ENCODE measurements around the gene TNKS1BP1. TPM values are rescaled to one million over a fixed set of nuclear protein-coding genes. Genes with fewer than 3 reads are reported as not detected.
A peak's percentile ranks its signal among the peaks of the same experiment; 100 is the strongest.

TNKS1BP1 gene
- total RNA-seq, 2 experiments from 2014 or later = 12.9 to 13.2 TPM

- H3K9me3 ChIP-seq (ENCODE audit: control insufficient read depth in 1 of 2, insufficient read depth in 1 of 2, low read length in 2 of 2) = no peaks in the 10 kb centered on the region
- Mint-ChIP-seq H3K9me3 (no peaks in the 10 kb centered on the region), H3K36me3 (ENCODE audit: low read depth) (no peaks in the 10 kb centered on the region), H3K27ac (no peak overlapping the region), H3K27me3 (no peaks in the 10 kb centered on the region), H3K4me1 (ENCODE audit: low read depth) (peaks cover 13% of the 10 kb centered on the region), H3K4me3 (no peak overlapping the region)
- POLR2A ChIA-PET = interaction anchor here (1.0 to 1.6 kb wide), 2 partner anchors 11 to 13 kb away, joined by 3 to 6 read pairs; no protein-coding TSS in a partner anchor
- no peak overlapping the region for H3K27ac ChIP-seq (ENCODE audit: low read depth in 1 of 2, low read length in 2 of 2)
- CTCF ChIA-PET = no interaction called here
- no peaks in the 10 kb centered on the region for H3K27me3 ChIP-seq (ENCODE audit: control insufficient read depth in 1 of 2, insufficient read depth in 2 of 2, low read length in 2 of 2)
- H3K36me3 ChIP-seq (ENCODE audit: insufficient read depth, low read length) = peaks cover 15% of the 10 kb centered on the region
- no peak for DNase-seq
- peaks cover 18% of the 10 kb centered on the region for H3K4me1 ChIP-seq (ENCODE audit: insufficient read depth, low read length)
- intact Hi-C loops (cut with DNase I, micrococcal nuclease) = no loop called here
- ATAC-seq (ENCODE audit: poor library complexity) = no peak
- no peak overlapping the region for H3K4me3 ChIP-seq (ENCODE audit: low read length)
- TF ChIP-seq, protein P1, sequence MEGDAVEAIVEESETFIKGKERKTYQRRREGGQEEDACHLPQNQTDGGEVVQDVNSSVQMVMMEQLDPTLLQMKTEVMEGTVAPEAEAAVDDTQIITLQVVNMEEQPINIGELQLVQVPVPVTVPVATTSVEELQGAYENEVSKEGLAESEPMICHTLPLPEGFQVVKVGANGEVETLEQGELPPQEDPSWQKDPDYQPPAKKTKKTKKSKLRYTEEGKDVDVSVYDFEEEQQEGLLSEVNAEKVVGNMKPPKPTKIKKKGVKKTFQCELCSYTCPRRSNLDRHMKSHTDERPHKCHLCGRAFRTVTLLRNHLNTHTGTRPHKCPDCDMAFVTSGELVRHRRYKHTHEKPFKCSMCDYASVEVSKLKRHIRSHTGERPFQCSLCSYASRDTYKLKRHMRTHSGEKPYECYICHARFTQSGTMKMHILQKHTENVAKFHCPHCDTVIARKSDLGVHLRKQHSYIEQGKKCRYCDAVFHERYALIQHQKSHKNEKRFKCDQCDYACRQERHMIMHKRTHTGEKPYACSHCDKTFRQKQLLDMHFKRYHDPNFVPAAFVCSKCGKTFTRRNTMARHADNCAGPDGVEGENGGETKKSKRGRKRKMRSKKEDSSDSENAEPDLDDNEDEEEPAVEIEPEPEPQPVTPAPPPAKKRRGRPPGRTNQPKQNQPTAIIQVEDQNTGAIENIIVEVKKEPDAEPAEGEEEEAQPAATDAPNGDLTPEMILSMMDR (IDR thresholded peaks at IDR 0.05) = no peak
These were observed 12.2 kb downstream of the TNKS1BP1 start for GRCh38 chr11:57312511-57313021.

GRCh38 chr11:57311109-57311936 lies 13.4 kb downstream of the TNKS1BP1 start:
- ChIA-PET CTCF (no interaction called here), POLR2A (interaction anchor here (1.0 to 1.6 kb wide), 4 partner anchors 10 to 24 kb away, joined by 3 to 6 read pairs (median 4); no protein-coding TSS in a partner anchor)
- Histone ChIP-seq H3K27me3 (ENCODE audit: control insufficient read depth in 1 of 2, insufficient read depth in 2 of 2, low read length in 2 of 2) (no peaks in the 10 kb centered on the region), H3K36me3 (ENCODE audit: insufficient read depth, low read length) (peaks cover 7% of the 10 kb centered on the region), H3K4me3 (ENCODE audit: low read length) (peak overlapping the region; percentile 29), H3K4me1 (ENCODE audit: insufficient read depth, low read length) (peaks cover 18% of the 10 kb centered on the region), H3K27ac (ENCODE audit: low read depth in 1 of 2, low read length in 2 of 2) (no peak overlapping the region), H3K9me3 (ENCODE audit: control insufficient read depth in 1 of 2, insufficient read depth in 1 of 2, low read length in 2 of 2) (no peaks in the 10 kb centered on the region)
- Mint-ChIP-seq H3K27ac (no peak overlapping the region), H3K4me3 (peak overlapping the region; percentile 34), H3K4me1 (ENCODE audit: low read depth) (peaks cover 13% of the 10 kb centered on the region), H3K27me3 (no peaks in the 10 kb centered on the region), H3K36me3 (ENCODE audit: low read depth) (no peaks in the 10 kb centered on the region), H3K9me3 (no peaks in the 10 kb centered on the region)
- peak; percentile 72 for ATAC-seq (ENCODE audit: poor library complexity)
- TF ChIP-seq, protein P1 (IDR thresholded peaks at IDR 0.05) = no peak
- peak in 11 of 14 experiments; percentile 20 to 75 (median 37) for DNase-seq
- intact Hi-C loops (cut with DNase I, micrococcal nuclease) = no loop called here

DNA sequence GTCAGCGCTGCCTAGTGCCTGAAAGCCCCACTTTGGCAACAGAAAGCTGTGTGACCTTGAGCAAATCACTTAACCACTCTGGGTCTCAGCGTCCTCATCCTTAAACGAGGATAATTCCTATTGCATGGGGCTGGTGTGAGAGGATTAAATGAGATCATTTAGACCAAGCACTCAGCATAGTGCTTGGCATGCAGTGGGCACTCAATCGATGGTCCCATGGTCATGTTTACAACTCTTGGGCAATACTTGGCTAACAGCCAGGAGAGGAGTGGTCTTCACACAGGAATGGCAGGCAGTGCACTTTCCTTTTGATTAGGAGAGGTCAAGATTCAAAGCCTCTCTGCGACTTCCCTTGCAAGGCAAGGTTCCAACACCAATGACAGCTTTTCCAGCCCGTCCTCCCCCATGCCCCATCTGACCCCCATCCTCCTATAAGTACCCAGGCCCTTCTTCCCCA lies 14.1 kb downstream of the TNKS1BP1 start:
- intact Hi-C loops (cut with DNase I, micrococcal nuclease) = no loop called here
- CTCF ChIA-PET = no interaction called here
- Histone ChIP-seq H3K9me3 (ENCODE audit: control insufficient read depth in 1 of 2, insufficient read depth in 1 of 2, low read length in 2 of 2) (no peaks in the 10 kb centered on the region), H3K4me1 (ENCODE audit: insufficient read depth, low read length) (peaks cover 17% of the 10 kb centered on the region), H3K4me3 (ENCODE audit: low read length) (no peak overlapping the region), H3K36me3 (ENCODE audit: insufficient read depth, low read length) (peaks cover 7% of the 10 kb centered on the region), H3K27me3 (ENCODE audit: control insufficient read depth in 1 of 2, insufficient read depth in 2 of 2, low read length in 2 of 2) (no peaks in the 10 kb centered on the region), H3K27ac (ENCODE audit: low read depth in 1 of 2, low read length in 2 of 2) (no peak overlapping the region)
- no peak overlapping the region for H3K27ac Mint-ChIP-seq
- ATAC-seq (ENCODE audit: poor library complexity) (no peak), DNase-seq (no peak)
- H3K27me3 Mint-ChIP-seq = no peaks in the 10 kb centered on the region
- H3K36me3 Mint-ChIP-seq (ENCODE audit: low read depth) = no peaks in the 10 kb centered on the region
- TF ChIP-seq, protein P1 (IDR thresholded peaks at IDR 0.05) = no peak
- no peaks in the 10 kb centered on the region for H3K9me3 Mint-ChIP-seq
- H3K4me1 Mint-ChIP-seq (ENCODE audit: low read depth) = peaks cover 13% of the 10 kb centered on the region
- H3K4me3 Mint-ChIP-seq = peak overlapping the region; percentile 13
- POLR2A ChIA-PET = no interaction called here

All from CD4-positive, alpha-beta T cell (primary cell).